Measurements from ENCODE around the gene KIF18B.

KIF18B gene

DNA sequence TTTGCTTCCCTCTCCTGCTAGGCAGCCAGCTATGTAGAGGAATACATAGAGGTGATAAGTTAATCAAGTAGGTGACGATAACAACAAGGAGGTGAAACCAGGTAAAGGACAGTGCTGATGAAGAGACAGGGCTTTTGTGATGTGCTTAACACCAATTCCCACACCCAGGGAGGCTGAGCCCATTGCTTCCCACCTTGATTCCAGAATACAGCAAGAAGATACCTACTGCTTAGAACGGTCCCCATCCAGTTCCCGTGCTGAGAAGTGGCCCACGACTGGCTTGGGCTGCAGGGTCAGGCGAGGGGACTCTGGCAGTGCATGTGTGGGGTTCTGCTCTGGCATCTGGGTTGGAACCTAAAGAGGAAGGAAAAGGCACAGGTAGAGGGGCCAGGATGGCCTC is 16.2 kb downstream of the KIF18B start:
- Histone ChIP-seq H3K9me3 (ENCODE audit: control insufficient read depth, low read depth, low read length) (no peaks in the 10 kb centered on the region), H3K4me1 (ENCODE audit: control insufficient read depth, low read depth, low read length) (no peaks in the 10 kb centered on the region), H3K27ac (ENCODE audit: low read length) (no peak overlapping the region), H3K27me3 (ENCODE audit: control insufficient read depth, insufficient read depth, low read length) (no peaks in the 10 kb centered on the region), H3K36me3 (ENCODE audit: control insufficient read depth, low read depth, low read length) (peaks cover 88% of the 10 kb centered on the region), H3K9ac (ENCODE audit: low read length) (no peak overlapping the region), H3K4me3 (ENCODE audit: low read length) (no peak overlapping the region)

DNA sequence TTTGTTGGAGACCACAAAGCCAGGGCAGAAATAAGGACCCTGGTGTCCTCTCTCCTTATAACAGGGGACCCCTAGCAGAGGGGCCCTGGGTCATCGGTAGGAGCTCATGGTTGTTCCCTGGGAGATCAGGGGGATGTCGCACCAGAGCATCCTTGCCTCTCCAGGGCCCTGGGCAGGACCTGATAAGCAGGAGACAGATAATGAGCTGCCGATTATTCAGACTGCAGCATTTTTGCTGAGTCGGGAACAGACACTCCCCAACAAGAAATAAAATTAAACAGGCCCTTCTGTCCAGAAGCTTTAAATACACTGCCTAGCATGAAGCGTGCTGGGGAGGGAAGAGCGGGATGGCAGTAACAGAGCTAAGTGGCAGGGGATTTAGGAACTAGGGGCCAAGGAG is 16.9 kb downstream of the KIF18B start:
- Histone ChIP-seq H3K4me3 (ENCODE audit: low read length) (no peak overlapping the region), H3K9me3 (ENCODE audit: control insufficient read depth, low read depth, low read length) (no peaks in the 10 kb centered on the region), H3K27me3 (ENCODE audit: control insufficient read depth, insufficient read depth, low read length) (no peaks in the 10 kb centered on the region), H3K4me1 (ENCODE audit: control insufficient read depth, low read depth, low read length) (no peaks in the 10 kb centered on the region), H3K27ac (ENCODE audit: low read length) (no peak overlapping the region), H3K9ac (ENCODE audit: low read length) (no peak overlapping the region), H3K36me3 (ENCODE audit: control insufficient read depth, low read depth, low read length) (peaks cover 88% of the 10 kb centered on the region)

DNA sequence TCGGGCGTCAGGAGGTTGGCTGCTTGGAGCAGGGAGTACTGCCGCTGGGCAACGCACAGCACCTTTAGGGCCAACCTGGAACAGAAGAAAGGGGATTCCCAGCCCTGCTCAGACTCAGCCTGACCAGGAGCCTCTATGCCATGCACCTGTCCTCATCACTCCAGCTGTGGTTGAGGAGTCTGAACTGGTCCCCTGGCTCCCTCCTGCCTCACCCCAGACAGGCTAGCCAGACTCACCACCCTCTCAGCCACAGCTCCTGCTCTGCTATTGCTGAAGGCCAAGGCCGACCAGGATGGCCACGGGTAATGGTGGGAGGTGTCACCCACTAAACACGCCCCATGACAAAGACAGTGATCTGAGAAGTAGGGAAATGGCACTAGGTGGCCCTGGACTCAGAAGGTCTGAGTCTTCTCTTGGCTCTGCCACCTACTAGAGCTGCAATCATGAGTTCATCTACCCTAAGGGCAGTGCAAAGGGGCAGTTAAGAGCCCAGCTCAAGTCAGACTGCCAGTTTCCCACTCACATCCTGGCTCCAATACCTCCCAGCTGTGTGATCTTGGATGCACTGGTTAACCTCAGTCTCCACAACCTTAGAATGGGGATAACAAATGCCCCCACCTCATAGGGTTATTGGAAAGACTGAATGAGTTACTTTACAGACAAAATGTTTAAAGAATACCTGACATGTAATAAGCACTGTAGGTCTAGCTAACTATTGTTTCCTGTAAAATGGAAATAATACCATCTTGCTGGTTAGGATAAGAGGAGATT is 18.4 kb downstream of the KIF18B start:
- Histone ChIP-seq H3K36me3 (ENCODE audit: control insufficient read depth, low read depth, low read length) (peaks cover 79% of the 10 kb centered on the region), H3K9ac (ENCODE audit: low read length) (no peak overlapping the region), H3K4me1 (ENCODE audit: control insufficient read depth, low read depth, low read length) (no peaks in the 10 kb centered on the region), H3K9me3 (ENCODE audit: control insufficient read depth, low read depth, low read length) (no peaks in the 10 kb centered on the region), H3K4me3 (ENCODE audit: low read length) (no peak overlapping the region), H3K27ac (ENCODE audit: low read length) (no peak overlapping the region), H3K27me3 (ENCODE audit: control insufficient read depth, insufficient read depth, low read length) (no peaks in the 10 kb centered on the region)

DNA sequence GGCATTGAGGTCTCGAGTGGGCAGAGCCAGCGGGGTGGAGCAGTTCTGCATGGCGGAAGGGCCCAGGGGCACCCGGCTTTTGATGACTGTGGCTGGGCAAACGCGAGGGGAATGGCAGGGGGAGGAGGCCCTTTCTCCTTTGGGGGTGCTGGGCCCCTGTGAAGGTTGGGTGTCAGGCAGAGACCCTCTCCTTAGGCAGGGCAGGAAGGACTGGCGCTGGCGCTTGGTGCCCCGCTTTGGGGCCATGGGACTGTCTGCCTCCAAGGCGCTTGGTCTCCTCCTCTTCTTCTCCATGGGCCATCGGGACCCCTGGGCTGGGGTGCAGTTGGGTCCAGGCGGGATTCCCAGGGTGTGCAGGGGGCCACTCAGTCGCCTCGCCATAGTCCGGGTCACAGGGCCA is 19.4 kb downstream of the KIF18B start:
- Histone ChIP-seq H3K36me3 (ENCODE audit: control insufficient read depth, low read depth, low read length) (peaks cover 71% of the 10 kb centered on the region), H3K27ac (ENCODE audit: low read length) (no peak overlapping the region), H3K4me1 (ENCODE audit: control insufficient read depth, low read depth, low read length) (no peaks in the 10 kb centered on the region), H3K27me3 (ENCODE audit: control insufficient read depth, insufficient read depth, low read length) (no peaks in the 10 kb centered on the region), H3K9me3 (ENCODE audit: control insufficient read depth, low read depth, low read length) (no peaks in the 10 kb centered on the region), H3K9ac (ENCODE audit: low read length) (no peak overlapping the region), H3K4me3 (ENCODE audit: low read length) (no peak overlapping the region)

DNA sequence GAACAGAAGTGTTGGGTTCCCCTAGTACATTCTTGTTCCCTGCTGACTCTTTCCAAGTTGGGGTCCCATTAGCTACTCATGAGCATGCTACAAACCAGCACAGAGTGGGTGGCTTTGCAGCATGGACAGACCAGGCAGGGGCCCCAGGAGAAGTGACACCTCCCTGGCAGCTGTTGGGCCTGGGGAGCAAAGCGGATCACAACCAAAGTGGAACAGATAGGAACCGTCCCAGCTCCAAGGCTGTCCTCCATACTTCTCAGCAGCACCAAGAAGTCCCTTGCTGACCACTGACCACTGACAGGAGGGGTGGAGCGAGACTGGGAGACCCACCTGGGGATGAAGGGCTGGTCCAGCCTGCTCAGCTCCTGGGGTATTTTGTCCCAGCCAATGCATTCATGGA is 19.9 kb downstream of the KIF18B start:
- H3K36me3 ChIP-seq (ENCODE audit: control insufficient read depth, low read depth, low read length) = peaks cover 66% of the 10 kb centered on the region
- no peak overlapping the region for H3K4me3 ChIP-seq (ENCODE audit: low read length)
- H3K9ac ChIP-seq (ENCODE audit: low read length) = no peak overlapping the region
- no peaks in the 10 kb centered on the region for H3K4me1 ChIP-seq (ENCODE audit: control insufficient read depth, low read depth, low read length)
- H3K27ac ChIP-seq (ENCODE audit: low read length) = no peak overlapping the region
- H3K27me3 ChIP-seq (ENCODE audit: control insufficient read depth, insufficient read depth, low read length) = no peaks in the 10 kb centered on the region
- no peaks in the 10 kb centered on the region for H3K9me3 ChIP-seq (ENCODE audit: control insufficient read depth, low read depth, low read length)

DNA sequence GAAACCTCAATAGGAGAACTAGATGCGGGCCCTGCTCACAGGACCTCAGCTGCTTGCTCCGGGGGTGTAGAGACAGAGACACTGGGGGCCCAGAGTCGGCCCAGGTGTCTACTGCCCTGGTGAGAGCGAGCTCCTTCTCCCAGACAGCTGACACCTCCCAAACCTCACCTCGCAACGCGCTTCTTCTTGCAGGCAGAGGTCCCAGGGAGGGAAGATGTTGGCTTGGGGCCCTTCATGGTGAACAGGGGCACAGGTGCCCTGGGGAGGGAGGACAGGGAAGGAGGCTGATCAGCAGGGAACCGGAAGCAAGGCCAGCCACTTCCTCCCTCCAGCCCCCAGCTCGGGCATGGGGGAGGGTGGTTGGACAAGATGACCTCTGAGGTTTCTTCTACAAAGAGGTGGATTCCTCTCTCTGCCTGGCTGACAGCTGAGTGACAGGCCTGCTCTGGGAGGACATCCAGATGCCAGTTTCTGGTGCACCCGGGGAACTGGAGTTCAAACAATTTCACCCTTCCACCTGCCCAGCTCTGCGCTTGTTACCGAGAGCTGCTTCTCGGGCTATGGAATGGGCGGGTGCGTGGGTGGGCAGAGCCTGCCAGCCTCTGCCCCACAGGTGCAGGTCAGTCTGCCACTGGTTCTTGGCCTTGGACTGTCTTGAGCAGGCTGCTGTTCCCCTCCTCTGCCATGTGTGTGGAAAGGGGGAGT is 20.6 kb downstream of the KIF18B start:
- no peaks in the 10 kb centered on the region for H3K27me3 ChIP-seq (ENCODE audit: control insufficient read depth, insufficient read depth, low read length)
- no peak overlapping the region for H3K9ac ChIP-seq (ENCODE audit: low read length)
- no peaks in the 10 kb centered on the region for H3K9me3 ChIP-seq (ENCODE audit: control insufficient read depth, low read depth, low read length)
- no peak overlapping the region for H3K4me3 ChIP-seq (ENCODE audit: low read length)
- H3K36me3 ChIP-seq (ENCODE audit: control insufficient read depth, low read depth, low read length) = peaks cover 59% of the 10 kb centered on the region
- no peak overlapping the region for H3K27ac ChIP-seq (ENCODE audit: low read length)
- H3K4me1 ChIP-seq (ENCODE audit: control insufficient read depth, low read depth, low read length) = no peaks in the 10 kb centered on the region

DNA sequence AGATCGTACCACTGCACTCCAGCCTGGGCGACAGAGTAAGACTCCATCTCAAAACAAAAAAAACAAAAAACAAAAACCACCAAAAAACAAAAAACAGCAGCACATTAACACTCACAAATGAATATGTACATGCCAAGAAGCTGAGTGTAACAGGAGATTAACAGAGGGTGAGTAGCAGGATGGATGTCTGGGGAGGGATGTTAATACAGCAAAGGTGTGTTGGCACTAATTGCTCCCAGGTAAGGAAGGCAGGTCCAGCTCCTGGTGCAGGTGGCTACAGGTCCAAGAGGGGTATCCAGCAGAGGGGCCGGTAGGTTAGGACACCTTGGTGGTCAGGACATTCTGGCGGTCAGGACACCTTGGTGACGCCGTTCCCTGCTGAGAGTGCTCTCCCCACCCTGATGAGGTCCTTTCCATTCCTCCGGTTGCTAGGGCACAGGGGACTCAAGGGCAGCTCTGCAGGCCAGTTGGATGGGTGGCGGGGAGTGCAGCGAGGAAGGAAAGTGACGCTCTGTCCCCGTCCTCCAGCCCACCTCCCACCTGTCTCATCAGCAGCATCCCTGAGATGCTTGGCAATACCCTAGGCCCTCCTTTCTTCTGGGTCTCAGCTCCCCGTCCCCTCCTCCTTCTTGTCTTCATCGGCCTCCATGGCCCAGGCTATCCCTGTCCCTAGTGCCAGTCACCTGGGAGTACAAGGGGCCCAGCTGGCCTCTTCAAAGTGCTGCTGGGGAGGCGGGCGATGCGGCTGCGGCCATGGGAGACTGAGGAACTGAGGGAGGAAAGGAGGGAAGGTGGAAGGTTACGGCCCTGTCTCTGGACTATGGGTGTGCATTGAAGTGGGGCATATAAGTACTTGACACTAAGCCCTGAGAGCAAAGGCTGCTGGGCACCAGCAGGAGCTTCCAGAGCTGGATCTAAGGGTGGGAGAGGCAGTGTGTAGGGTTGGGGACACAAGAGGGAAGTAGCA is 21.6 kb downstream of the KIF18B start:
- Histone ChIP-seq H3K4me1 (ENCODE audit: control insufficient read depth, low read depth, low read length) (no peaks in the 10 kb centered on the region), H3K4me3 (ENCODE audit: low read length) (no peak overlapping the region), H3K36me3 (ENCODE audit: control insufficient read depth, low read depth, low read length) (peaks cover 49% of the 10 kb centered on the region), H3K27ac (ENCODE audit: low read length) (no peak overlapping the region), H3K9me3 (ENCODE audit: control insufficient read depth, low read depth, low read length) (no peaks in the 10 kb centered on the region), H3K9ac (ENCODE audit: low read length) (no peak overlapping the region), H3K27me3 (ENCODE audit: control insufficient read depth, insufficient read depth, low read length) (no peaks in the 10 kb centered on the region)

DNA sequence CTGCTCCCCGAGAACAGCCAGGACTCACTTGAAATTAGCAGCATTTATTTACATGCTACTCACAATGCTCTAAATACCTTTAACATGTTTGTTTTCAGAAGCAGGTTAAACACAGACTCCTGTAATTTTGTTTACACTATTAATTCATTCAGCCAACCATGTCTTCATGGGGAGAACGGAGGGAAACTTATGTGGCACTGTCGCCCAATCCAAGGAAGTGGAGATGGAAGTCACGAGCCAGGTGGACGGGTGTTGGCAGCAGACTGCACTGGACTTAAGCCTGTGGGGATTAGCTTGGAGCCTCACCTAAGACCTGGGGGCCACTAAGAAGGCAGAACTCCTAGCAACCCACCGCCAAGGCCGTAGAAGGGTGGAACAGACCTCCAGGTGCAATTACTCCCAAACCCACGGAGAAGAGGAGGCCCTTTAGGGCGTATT is 23.4 kb downstream of the KIF18B start:
- Histone ChIP-seq H3K4me1 (ENCODE audit: control insufficient read depth, low read depth, low read length) (no peaks in the 10 kb centered on the region), H3K27ac (ENCODE audit: low read length) (no peak overlapping the region), H3K27me3 (ENCODE audit: control insufficient read depth, insufficient read depth, low read length) (no peaks in the 10 kb centered on the region), H3K4me3 (ENCODE audit: low read length) (no peak overlapping the region), H3K9ac (ENCODE audit: low read length) (no peak overlapping the region), H3K36me3 (ENCODE audit: control insufficient read depth, low read depth, low read length) (peaks cover 32% of the 10 kb centered on the region), H3K9me3 (ENCODE audit: control insufficient read depth, low read depth, low read length) (no peaks in the 10 kb centered on the region)

DNA sequence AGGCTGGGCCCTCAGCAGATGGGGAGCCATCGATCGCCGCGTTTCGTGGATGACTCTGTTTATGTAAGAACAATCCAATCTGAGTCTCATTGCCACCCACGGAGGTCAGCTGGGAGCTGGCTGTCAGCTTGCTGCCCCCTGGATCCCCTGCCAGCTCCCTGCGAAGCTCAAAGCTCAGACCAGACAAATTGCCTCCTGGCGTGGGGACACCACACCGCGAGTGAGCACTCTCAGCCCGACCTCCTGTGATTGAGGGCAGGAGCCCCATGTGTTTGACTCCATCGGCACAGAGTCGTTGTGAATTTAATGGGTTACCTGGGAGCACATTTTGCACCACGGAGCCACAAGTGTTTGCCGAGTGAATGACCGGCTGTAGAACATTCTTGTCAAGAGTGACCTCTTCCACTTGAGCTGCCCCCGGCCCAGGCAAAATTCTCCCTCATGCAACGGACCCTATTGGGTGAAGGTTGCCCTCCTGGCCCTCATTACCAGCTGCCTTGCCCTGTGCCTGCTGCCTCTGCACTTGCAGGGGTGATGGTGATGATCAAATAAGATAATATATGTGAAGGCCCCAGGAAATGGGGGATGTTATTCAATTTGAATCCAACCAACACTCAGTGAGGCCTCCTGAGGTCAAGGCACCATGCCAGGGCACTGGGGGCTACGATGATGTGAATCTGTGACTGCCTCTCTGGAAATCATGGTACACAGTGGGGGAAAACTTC is 24.7 kb downstream of the KIF18B start:
- Histone ChIP-seq H3K4me3 (ENCODE audit: low read length) (no peak overlapping the region), H3K27me3 (ENCODE audit: control insufficient read depth, insufficient read depth, low read length) (no peaks in the 10 kb centered on the region), H3K27ac (ENCODE audit: low read length) (no peak overlapping the region), H3K9ac (ENCODE audit: low read length) (no peak overlapping the region), H3K36me3 (ENCODE audit: control insufficient read depth, low read depth, low read length) (peaks cover 20% of the 10 kb centered on the region), H3K9me3 (ENCODE audit: control insufficient read depth, low read depth, low read length) (no peaks in the 10 kb centered on the region), H3K4me1 (ENCODE audit: control insufficient read depth, low read depth, low read length) (no peaks in the 10 kb centered on the region)

DNA sequence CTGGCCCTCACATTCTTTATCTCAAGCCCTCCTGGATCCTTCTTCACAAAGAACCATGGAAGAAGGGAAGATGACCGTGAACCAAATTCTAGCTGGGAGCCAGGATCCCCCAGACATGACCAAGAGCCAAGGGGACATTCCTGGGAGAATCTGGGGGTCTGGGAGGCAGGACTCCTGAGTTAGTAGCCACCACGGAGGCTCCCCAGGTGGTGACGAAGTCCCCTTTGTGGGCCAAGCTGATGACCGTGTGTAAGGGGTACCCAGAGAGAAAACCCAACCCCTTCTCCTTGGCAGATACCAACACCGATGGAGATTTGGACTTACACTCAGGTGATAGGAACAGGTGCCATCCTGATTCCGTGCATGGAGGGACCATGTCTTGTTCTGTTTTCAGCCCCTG is 25.4 kb downstream of the KIF18B start:
- H3K4me3 ChIP-seq (ENCODE audit: low read length) = no peak overlapping the region
- H3K36me3 ChIP-seq (ENCODE audit: control insufficient read depth, low read depth, low read length) = peaks cover 12% of the 10 kb centered on the region
- no peaks in the 10 kb centered on the region for H3K27me3 ChIP-seq (ENCODE audit: control insufficient read depth, insufficient read depth, low read length)
- H3K4me1 ChIP-seq (ENCODE audit: control insufficient read depth, low read depth, low read length) = no peaks in the 10 kb centered on the region
- no peak overlapping the region for H3K27ac ChIP-seq (ENCODE audit: low read length)
- no peak overlapping the region for H3K9ac ChIP-seq (ENCODE audit: low read length)
- no peaks in the 10 kb centered on the region for H3K9me3 ChIP-seq (ENCODE audit: control insufficient read depth, low read depth, low read length)

Data from iPS-18a (cell line).